DND-41 (cell line): Measurements from ENCODE around the gene HDAC11.
A peak's percentile ranks its signal among the peaks of the same experiment; 100 is the strongest.
"Not testable (repeated sequence)": the region's sequence is repeated elsewhere in the genome, so short reads cannot be mapped to it uniquely, and the experiment has no call there.

Source experiments
- ATAC-seq: fragments of 200-7000 bp; cut with Tn5 transposase; 3 replicates; pipeline ENCODE4 v1.9.1; 2021; ENCODE audit warnings: low read depth; ENCODE audit not compliant: insufficient read depth
- DNase-seq: peaks from one replicate; pipeline ENCODE4 v3.0.0-alpha.2; 2020
- H2AFZ ChIP-seq: 2 replicates; pipeline ENCODE4 v1.6.0; 2012; ENCODE audit warnings: low read depth, low read length
- H3K27ac ChIP-seq: 2 replicates; pipeline ENCODE4 v1.5.1; 2012; ENCODE audit warnings: low read length, inconsistent platforms
- H3K27me3 ChIP-seq: fragments of 200-600 bp; sonication (generic); 2 replicates; pipeline ENCODE4 v1.6.0; 2012; ENCODE audit warnings: low read length, mild to moderate bottlenecking, inconsistent platforms; ENCODE audit not compliant: insufficient read depth, poor library complexity
- H3K36me3 ChIP-seq: 2 replicates; pipeline ENCODE4 v1.5.1; 2012; ENCODE audit warnings: low read length, inconsistent platforms; ENCODE audit not compliant: insufficient read depth
- H3K4me1 ChIP-seq: 2 replicates; pipeline ENCODE4 v1.5.1; 2012; ENCODE audit warnings: mild to moderate bottlenecking, low read length; ENCODE audit not compliant: insufficient read depth
- H3K4me2 ChIP-seq: 2 replicates; pipeline ENCODE4 v1.6.0; 2012; ENCODE audit warnings: mild to moderate bottlenecking, moderate library complexity, low read length, inconsistent platforms; ENCODE audit not compliant: insufficient read depth
- H3K4me3 ChIP-seq, 2 experiments: fragments of 200-600 bp in 1 of 2; shearing (Covaris generic) in 1 of 2; 2 replicates each; pipeline ENCODE4 v1.5.1; 2012 to 2016; ENCODE audit warnings: inconsistent platforms in 2 of 2, low read length in 2 of 2, mild to moderate bottlenecking in 2 of 2, low read depth in 1 of 2, moderate library complexity in 1 of 2
- H3K79me2 ChIP-seq: 2 replicates; pipeline ENCODE4 v1.6.0; 2012; ENCODE audit warnings: low read length, inconsistent platforms; ENCODE audit not compliant: insufficient read depth
- H3K9ac ChIP-seq: 2 replicates; pipeline ENCODE4 v1.6.0; 2012; ENCODE audit warnings: low read depth, mild to moderate bottlenecking, inconsistent platforms, low read length, moderate library complexity
- H3K9me3 ChIP-seq: 2 replicates; pipeline ENCODE4 v1.5.1; 2012; ENCODE audit warnings: low read length, moderate library complexity, mild to moderate bottlenecking, inconsistent platforms; ENCODE audit not compliant: insufficient read depth, severe bottlenecking
- H4K20me1 ChIP-seq: 2 replicates; pipeline ENCODE4 v1.6.0; 2012; ENCODE audit warnings: low read length; ENCODE audit not compliant: insufficient read depth
- EZH2 ChIP-seq: IDR thresholded peaks from 3 replicates; pipeline ENCODE4 v1.6.1; 2012; ENCODE audit warnings: borderline replicate concordance, low read depth, mild to moderate bottlenecking, moderate library complexity, low read length, inconsistent platforms; ENCODE audit not compliant: severe bottlenecking
- TF ChIP-seq, protein P1 (sequence below): IDR thresholded peaks from 2 replicates; pipeline ENCODE4 v1.5.1; 2012; ENCODE audit warnings: borderline replicate concordance, low read length, moderate library complexity, mild to moderate bottlenecking; ENCODE audit not compliant: poor library complexity, severe bottlenecking; ENCODE audit errors: extremely low read depth

HDAC11 gene

DNA sequence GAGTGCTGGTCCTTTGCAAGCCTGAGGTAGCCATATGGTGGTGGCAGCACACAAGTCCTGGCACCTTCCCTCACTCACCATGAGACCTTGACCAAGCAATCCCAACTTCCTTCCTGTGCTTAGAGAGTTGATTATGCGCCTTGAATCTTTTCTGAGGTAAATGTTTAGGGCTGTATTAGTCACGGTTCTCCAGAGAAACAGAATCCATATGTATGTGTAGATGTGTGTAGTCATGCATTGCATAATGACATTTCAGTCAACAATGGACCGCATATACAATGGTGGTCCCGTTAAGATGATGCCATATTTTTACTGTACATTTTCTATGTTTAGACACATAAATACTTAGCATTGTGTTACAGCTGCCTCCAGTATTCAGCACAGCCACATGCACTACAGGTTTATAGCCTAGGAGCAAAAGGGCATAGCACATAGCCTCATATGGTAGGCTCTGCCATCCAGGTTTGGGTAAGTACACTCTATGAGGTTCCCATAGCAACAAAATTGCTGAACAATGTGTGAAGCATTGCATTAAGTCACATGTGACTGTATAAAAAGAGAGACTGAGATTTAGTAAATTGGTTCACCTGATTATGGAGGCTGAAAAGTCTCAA is 39.8 kb upstream of the HDAC11 start:
- H3K36me3 ChIP-seq: no peaks in the 10 kb centered on the region
- no peaks in the 10 kb centered on the region for H3K79me2 ChIP-seq
- DNase-seq (no peak), ATAC-seq (no peak)
- H3K9me3 ChIP-seq: no peaks in the 10 kb centered on the region
- no peak overlapping the region for H3K27ac ChIP-seq
- H4K20me1 ChIP-seq: no peaks in the 10 kb centered on the region
- no peak overlapping the region for H3K4me2 ChIP-seq
- no peaks in the 10 kb centered on the region for H3K27me3 ChIP-seq
- no peak overlapping the region for H3K9ac ChIP-seq
- no peaks in the 10 kb centered on the region for H3K4me1 ChIP-seq
- TF ChIP-seq, protein P1, sequence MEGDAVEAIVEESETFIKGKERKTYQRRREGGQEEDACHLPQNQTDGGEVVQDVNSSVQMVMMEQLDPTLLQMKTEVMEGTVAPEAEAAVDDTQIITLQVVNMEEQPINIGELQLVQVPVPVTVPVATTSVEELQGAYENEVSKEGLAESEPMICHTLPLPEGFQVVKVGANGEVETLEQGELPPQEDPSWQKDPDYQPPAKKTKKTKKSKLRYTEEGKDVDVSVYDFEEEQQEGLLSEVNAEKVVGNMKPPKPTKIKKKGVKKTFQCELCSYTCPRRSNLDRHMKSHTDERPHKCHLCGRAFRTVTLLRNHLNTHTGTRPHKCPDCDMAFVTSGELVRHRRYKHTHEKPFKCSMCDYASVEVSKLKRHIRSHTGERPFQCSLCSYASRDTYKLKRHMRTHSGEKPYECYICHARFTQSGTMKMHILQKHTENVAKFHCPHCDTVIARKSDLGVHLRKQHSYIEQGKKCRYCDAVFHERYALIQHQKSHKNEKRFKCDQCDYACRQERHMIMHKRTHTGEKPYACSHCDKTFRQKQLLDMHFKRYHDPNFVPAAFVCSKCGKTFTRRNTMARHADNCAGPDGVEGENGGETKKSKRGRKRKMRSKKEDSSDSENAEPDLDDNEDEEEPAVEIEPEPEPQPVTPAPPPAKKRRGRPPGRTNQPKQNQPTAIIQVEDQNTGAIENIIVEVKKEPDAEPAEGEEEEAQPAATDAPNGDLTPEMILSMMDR: no peak
- no peak for TF ChIP-seq EZH2
- H3K4me3 ChIP-seq: no peak overlapping the region
- no peak overlapping the region for H2AFZ ChIP-seq

DNA sequence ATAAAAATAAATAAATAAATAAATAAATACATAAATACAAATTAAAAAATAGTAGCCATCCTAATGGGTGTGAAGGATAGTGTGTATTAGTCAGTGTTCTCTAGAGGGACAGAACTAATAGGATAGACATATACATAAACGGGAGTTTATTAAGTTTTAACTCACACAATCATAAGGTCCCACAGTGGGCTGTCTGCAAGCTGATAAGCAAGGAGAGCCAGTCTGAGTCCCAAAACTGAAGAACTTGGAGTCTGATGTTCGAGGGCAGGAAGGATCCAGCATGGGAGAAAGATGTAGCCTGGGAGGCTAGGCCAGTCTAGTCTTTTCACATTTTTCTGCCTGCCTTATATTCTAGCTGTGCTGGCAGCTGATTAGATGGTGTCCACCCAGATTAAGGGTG is 37.2 kb upstream of the HDAC11 start:
- H4K20me1 ChIP-seq, H3K27ac ChIP-seq, H3K9me3 ChIP-seq, H3K79me2 ChIP-seq, H3K4me1 ChIP-seq, H3K27me3 ChIP-seq, H2AFZ ChIP-seq, H3K36me3 ChIP-seq, DNase-seq, H3K9ac ChIP-seq, H3K4me3 ChIP-seq, H3K4me2 ChIP-seq, ATAC-seq: not testable (repeated sequence)

DNA sequence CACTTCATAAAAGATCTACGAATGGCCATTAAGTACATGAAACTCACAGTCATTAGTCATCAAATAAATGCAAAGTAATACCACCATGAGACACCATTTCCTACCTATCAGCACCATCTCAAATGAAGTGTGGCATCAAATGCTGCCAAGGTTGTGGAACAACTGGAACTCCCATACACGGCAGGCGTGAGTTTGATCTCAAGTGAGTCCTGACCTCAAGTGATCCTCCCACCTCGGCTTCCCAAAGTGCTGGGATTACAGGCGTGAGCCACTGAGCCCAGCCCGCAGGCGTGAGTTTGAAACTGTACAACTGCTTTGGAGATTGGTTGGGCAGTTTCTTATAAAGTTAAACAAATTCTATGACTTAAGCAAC is 28.8 kb upstream of the HDAC11 start:
- H3K9me3 ChIP-seq: no peaks in the 10 kb centered on the region
- H3K4me3 ChIP-seq: peak overlapping the region; percentile 10 to 54; a peak in 3 of 4 replicates
- no peaks in the 10 kb centered on the region for H3K27me3 ChIP-seq
- peak overlapping the region; percentile 65 for H3K27ac ChIP-seq
- TF ChIP-seq, protein P1: no peak
- TF ChIP-seq EZH2: no peak
- H3K4me2 ChIP-seq: peak overlapping the region; percentile 80
- no peak for DNase-seq
- no peaks in the 10 kb centered on the region for H3K36me3 ChIP-seq
- peak; percentile 25 for ATAC-seq
- H2AFZ ChIP-seq: peak overlapping the region; percentile 78
- H4K20me1 ChIP-seq: no peaks in the 10 kb centered on the region
- peaks cover 37% of the 10 kb centered on the region for H3K4me1 ChIP-seq
- H3K79me2 ChIP-seq: no peaks in the 10 kb centered on the region
- H3K9ac ChIP-seq: peak overlapping the region; percentile 33

DNA sequence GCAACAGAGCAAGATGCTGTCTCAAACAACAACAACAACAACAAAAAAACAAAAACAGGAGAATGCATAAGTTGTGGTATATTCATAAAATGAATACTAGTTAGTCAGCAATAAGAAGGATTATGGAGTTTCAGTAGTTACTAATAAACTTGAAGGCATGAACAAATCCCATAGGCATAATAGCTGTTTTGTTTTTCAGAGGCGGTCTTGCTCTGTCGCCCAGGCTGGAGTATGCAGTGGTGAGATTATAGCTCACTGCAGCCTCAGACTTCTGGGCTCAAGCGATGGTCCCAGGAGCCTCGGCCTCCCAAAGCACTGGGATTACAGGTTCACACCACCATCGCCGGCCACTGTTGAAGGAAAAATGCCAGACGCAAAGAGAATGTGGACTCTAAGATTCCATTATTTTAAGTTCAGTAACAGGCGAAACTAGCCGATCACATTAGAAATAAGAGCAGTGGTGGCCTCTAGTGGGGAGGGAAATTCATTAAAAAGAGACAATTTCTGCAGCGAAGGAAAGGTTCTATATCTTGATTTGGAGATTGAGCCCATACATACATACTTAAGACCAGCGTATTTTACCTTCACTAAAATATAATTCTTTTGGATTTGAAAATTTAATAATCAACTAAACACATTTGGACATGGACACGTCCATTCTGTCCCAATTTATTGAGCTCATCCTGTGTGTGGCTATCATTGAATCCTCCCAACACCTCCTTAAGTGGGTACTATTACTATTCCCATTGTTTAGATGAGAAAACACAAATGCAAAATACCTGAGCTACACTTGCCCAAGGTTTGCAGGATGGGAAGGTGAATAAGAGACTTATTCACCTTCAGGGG is 27.4 kb upstream of the HDAC11 start:
- peak; percentile 52 for DNase-seq
- no peak overlapping the region for H3K4me3 ChIP-seq

More for the DNA sequence above, 27.4 kb upstream of the HDAC11 start:
- no peaks in the 10 kb centered on the region for H3K36me3 ChIP-seq
- H3K9ac ChIP-seq: no peak overlapping the region
- peaks cover 37% of the 10 kb centered on the region for H3K4me1 ChIP-seq
- H2AFZ ChIP-seq: peak overlapping the region; percentile 58
- peak overlapping the region; percentile 32; the same call in 1 of the 2 replicates for H3K4me2 ChIP-seq
- H4K20me1 ChIP-seq: no peaks in the 10 kb centered on the region
- no peaks in the 10 kb centered on the region for H3K27me3 ChIP-seq
- H3K9me3 ChIP-seq: no peaks in the 10 kb centered on the region
- peak overlapping the region; percentile 62 for H3K27ac ChIP-seq
- H3K79me2 ChIP-seq: no peaks in the 10 kb centered on the region
- no peak for TF ChIP-seq EZH2
- TF ChIP-seq, protein P1: peak; percentile 76
- ATAC-seq: peak; percentile 48; the same call in 2 of the 3 replicates
